Subcutaneous abdominal adipose tissue (tissue), 5 donors: Measurements from ENCODE around the gene SEC22A.

Experiments
- H3K27ac ChIP-seq: one replicate; pipeline ENCODE4 v1.7.0; 2013; ENCODE audit warnings: low read depth, mild to moderate bottlenecking, inconsistent platforms, low read length, moderate library complexity
- H3K27me3 ChIP-seq, 5 donors: one replicate each; pipeline ENCODE4 v1.7.0; 2013; ENCODE audit warnings: low read length in 5 of 5, inconsistent platforms in 1 of 5; ENCODE audit not compliant: control insufficient read depth in 5 of 5, insufficient read depth in 4 of 5
- H3K36me3 ChIP-seq, 5 donors: one replicate each; pipeline ENCODE4 v1.7.0; 2013; ENCODE audit warnings: low read length in 5 of 5; ENCODE audit not compliant: control insufficient read depth in 5 of 5, insufficient read depth in 5 of 5
- H3K4me1 ChIP-seq, 5 donors: one replicate each; pipeline ENCODE4 v1.7.0; 2013; ENCODE audit warnings: low read length in 5 of 5, mild to moderate bottlenecking in 3 of 5, moderate library complexity in 1 of 5; ENCODE audit not compliant: control insufficient read depth in 5 of 5, insufficient read depth in 5 of 5
- H3K4me3 ChIP-seq, 5 donors: one replicate each; pipeline ENCODE4 v1.7.0; 2013; ENCODE audit warnings: low read length in 5 of 5, low read depth in 1 of 5
- H3K9ac ChIP-seq, 5 donors: one replicate each; pipeline ENCODE4 v1.7.0; 2013; ENCODE audit warnings: low read length in 5 of 5, mild to moderate bottlenecking in 4 of 5, moderate library complexity in 3 of 5
- H3K9me3 ChIP-seq, 5 donors: one replicate each; pipeline ENCODE4 v1.7.0; 2013; ENCODE audit warnings: low read length in 5 of 5; ENCODE audit not compliant: control insufficient read depth in 5 of 5
- donor health status: healthy.
- donor health status: healthy.
- donor health status: healthy.
- donor health status: healthy.
- donor health status: healthy.

SEC22A gene

DNA sequence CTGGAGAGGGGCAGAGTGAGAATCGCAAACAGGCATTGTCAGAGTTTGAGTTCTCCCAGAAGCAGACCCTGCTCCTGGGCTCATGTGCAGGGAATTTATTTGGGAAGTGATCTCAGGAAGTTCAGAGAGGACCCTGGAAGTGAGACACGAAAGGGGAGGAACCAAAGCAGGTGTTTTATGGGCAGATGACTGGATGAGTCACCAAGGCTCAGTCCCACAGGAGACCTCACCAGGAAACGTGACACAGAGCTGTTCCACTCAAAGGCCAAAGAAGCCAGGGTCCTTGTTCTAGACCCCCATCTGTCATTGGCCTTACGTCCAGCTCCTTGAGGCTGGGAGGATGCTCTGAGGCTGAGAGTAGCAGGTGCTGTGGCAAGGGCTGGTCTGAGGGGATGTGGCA lies 43.4 kb upstream of the SEC22A start:
- Histone ChIP-seq H3K27ac (no peak overlapping the region), H3K9ac (no peak overlapping the region), H3K27me3 (no peaks in the 10 kb centered on the region), H3K4me3 (no peak overlapping the region), H3K36me3 (peaks cover 0 to 49% (median 41%) of the 10 kb centered on the region in 5 donors), H3K9me3 (no peaks in the 10 kb centered on the region), H3K4me1 (peaks cover 0 to 10% (median 4%) of the 10 kb centered on the region in 5 donors)

DNA sequence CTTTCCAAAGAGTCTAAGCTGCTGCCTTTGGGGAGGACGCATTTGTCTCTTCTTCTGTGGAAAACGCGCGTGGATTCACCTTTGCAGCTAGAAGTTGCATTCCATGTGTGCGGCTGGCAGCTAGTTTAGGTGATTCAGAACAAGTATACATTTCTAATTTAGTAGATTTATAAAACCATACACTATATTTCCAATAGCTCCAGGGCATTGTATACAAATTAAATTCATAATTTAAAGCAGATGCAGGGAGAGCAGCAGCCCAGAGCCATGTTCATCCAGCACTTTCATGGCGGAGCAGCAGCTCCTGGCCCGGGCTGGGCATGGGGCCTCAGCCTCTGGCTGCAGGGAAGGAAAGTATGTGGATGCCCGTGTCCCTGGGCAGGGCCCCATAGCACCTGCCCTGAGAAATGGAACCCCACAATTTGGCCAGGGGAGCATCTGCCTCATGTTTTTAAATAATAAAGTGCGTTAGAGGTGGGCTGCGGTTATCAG lies 42.8 kb upstream of the SEC22A start:
- H3K27ac ChIP-seq = no peak overlapping the region

DNA sequence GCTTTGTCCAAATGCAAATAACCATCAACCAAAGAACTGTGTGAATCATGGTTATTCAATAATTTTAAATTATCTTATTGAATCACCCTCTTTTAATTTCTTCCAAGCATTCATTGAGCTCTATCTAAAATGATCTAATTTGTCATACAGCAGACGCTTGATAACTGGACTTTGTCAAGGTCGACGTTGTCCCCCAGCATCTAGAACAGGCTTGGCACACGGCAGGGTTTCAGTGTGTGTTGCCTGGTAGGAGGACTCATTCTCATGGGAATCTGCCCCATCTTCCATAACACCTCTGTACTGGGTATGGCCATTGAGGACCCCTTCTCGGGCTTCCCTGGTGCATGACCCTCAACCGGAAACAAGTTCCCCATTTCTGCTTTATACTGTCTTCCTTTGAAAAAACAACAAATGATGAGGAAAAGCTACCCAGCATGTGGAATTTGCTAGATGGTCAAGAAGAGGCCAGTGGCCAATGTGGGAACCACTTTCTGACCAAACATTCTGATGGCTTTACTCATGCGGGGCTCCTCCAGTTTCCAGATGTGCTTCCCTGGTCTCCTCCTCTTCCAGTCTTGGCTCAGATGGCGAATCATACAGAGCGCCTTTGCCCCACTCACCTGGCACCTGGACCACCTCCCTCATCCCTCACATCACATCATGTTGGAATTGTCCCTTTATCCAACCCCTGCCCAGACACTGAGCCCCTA lies 41.7 kb upstream of the SEC22A start:
- Histone ChIP-seq H3K27me3 (no peaks in the 10 kb centered on the region), H3K27ac (no peak overlapping the region), H3K9me3 (no peaks in the 10 kb centered on the region), H3K4me3 (no peak overlapping the region), H3K4me1 (no peaks in the 10 kb centered on the region), H3K9ac (no peak overlapping the region), H3K36me3 (peaks cover 5 to 54% (median 43%) of the 10 kb centered on the region in 5 donors)

More for the DNA sequence above, 42.8 kb upstream of the SEC22A start:
- H3K4me3 ChIP-seq = no peak overlapping the region
- peaks cover 0 to 49% (median 41%) of the 10 kb centered on the region in 5 donors for H3K36me3 ChIP-seq
- no peaks in the 10 kb centered on the region for H3K27me3 ChIP-seq
- H3K4me1 ChIP-seq = peaks cover 0 to 8% (median 4%) of the 10 kb centered on the region in 5 donors
- no peaks in the 10 kb centered on the region for H3K9me3 ChIP-seq
- H3K9ac ChIP-seq = no peak overlapping the region

- Histone ChIP-seq H3K27me3 (no peaks in the 10 kb centered on the region), H3K9me3 (no peaks in the 10 kb centered on the region), H3K4me1 (no peaks in the 10 kb centered on the region), H3K27ac (no peak overlapping the region), H3K9ac (no peak overlapping the region), H3K36me3 (peaks cover 6 to 47% (median 38%) of the 10 kb centered on the region in 5 donors), H3K4me3 (no peak overlapping the region)
Measured at GRCh38 chr3:123161167-123161566, 40.6 kb upstream of the SEC22A start.

DNA sequence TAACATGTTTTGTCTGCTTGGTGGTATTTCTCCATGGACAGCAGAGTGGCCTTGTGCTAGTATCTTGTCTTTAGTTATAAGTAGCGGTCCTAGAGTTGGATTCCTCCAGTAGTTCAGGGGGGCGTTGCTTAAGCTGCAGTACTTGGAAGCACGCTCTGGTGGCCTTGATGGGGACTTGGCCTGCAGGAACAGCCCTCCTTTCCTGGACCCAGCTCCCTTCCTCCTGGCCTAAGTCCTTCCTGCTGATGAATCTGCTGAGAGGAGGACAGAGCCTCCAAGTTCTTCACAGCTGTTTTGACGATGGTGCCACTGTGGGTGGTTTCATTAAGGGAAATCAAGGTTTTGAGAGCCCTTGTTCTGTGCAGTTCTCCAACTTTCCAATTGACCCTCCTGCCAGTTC lies 38.6 kb upstream of the SEC22A start:
- Histone ChIP-seq H3K36me3 (peaks cover 6 to 37% (median 29%) of the 10 kb centered on the region in 5 donors), H3K4me1 (no peaks in the 10 kb centered on the region), H3K9me3 (peaks cover 0 to 3% (median 0%) of the 10 kb centered on the region in 5 donors), H3K27me3 (no peaks in the 10 kb centered on the region), H3K9ac (no peak overlapping the region), H3K4me3 (no peak overlapping the region), H3K27ac (no peak overlapping the region)

GRCh38 chr3:123165163-123165562 lies 36.6 kb upstream of the SEC22A start:
- Histone ChIP-seq H3K27ac (no peak overlapping the region), H3K27me3 (no peaks in the 10 kb centered on the region), H3K4me3 (no peak overlapping the region), H3K9me3 (peaks cover 0 to 3% (median 0%) of the 10 kb centered on the region in 5 donors), H3K4me1 (no peaks in the 10 kb centered on the region), H3K36me3 (peaks cover 6 to 37% (median 27%) of the 10 kb centered on the region in 5 donors), H3K9ac (no peak overlapping the region)

- peaks cover 0 to 3% (median 0%) of the 10 kb centered on the region in 5 donors for H3K9me3 ChIP-seq
- H3K27me3 ChIP-seq = no peaks in the 10 kb centered on the region
- no peak overlapping the region for H3K27ac ChIP-seq
- no peak overlapping the region for H3K4me3 ChIP-seq
- peaks cover 6 to 22% (median 14%) of the 10 kb centered on the region in 5 donors for H3K36me3 ChIP-seq
- H3K9ac ChIP-seq = no peak overlapping the region
- no peaks in the 10 kb centered on the region for H3K4me1 ChIP-seq
Measured at GRCh38 chr3:123167686-123168085, 34.1 kb upstream of the SEC22A start.

DNA sequence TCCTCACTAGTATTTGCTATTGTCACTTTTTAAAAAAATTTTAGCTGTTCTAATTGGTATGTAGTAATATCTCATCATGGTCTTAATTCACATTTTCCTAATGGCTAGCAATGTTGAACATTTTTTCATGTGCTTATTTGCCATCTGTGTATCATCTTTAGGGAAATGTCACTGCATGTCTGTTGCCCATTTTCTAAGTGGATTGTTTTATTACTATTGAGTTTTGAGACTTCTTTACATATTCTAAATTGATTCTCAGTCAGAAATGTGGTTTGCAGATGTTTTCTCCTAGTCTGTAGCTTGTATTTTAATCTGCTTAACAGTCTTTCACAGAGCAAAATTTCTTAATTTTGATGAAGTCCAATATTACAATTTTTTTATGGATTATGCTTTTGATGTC lies 33.6 kb upstream of the SEC22A start:
- Histone ChIP-seq H3K4me1 (no peaks in the 10 kb centered on the region), H3K4me3 (no peak overlapping the region), H3K36me3 (peaks cover 6 to 18% (median 11%) of the 10 kb centered on the region in 5 donors), H3K27ac (no peak overlapping the region), H3K27me3 (no peaks in the 10 kb centered on the region), H3K9ac (no peak overlapping the region), H3K9me3 (peaks cover 0 to 3% (median 0%) of the 10 kb centered on the region in 5 donors)

DNA sequence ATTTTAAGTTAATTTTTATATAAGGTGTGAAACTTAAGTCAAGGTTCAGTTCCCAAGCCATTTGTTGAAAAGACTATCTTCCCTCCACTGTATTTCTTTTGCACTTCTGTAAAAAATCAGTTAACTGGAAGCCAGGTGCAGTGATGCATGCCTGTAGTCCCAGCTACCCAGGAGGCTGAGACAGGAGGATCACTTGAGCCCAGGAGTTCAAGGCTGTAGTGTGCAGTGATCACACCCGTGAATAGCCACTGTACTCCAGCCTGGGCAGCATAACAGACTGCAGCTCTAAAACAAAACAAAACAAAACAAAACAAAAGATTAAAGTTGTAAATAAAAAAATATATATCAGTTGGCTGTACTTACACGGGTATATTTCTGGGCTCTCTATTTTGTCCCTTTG lies 33.1 kb upstream of the SEC22A start:
- Histone ChIP-seq H3K9ac (no peak overlapping the region), H3K4me3 (no peak overlapping the region), H3K36me3 (peaks cover 6 to 14% (median 11%) of the 10 kb centered on the region in 5 donors), H3K9me3 (peaks cover 0 to 3% (median 0%) of the 10 kb centered on the region in 5 donors), H3K27ac (no peak overlapping the region), H3K27me3 (no peaks in the 10 kb centered on the region), H3K4me1 (no peaks in the 10 kb centered on the region)

DNA sequence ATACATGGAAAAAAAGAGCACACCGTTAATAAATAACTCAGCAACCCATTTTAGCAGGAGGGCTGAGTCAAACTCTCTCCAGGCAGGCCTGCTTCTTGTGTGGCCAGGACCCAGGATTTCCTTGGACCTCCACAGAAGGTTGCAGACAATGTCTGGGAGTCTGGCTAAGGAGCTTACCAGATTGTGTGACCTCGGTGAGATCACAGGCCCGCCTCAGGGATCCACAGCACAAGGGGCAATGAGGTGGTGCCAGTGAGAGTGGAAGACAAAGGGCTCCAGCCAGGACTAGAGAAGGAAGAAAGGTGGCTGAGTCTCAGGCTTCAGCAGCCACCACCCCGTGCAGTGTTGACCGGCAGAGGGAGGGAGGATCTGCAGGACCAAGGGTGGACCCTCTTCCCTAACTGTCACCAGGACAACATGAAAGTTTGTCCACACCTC lies 32.2 kb upstream of the SEC22A start:
- Histone ChIP-seq H3K4me3 (no peak overlapping the region), H3K9me3 (peaks cover 0 to 3% (median 0%) of the 10 kb centered on the region in 5 donors), H3K36me3 (peaks cover under 1 to 8% (median 5%) of the 10 kb centered on the region in 5 donors), H3K27ac (no peak overlapping the region), H3K9ac (no peak overlapping the region), H3K27me3 (no peaks in the 10 kb centered on the region), H3K4me1 (no peaks in the 10 kb centered on the region)
